PFSK-1 (cell line): ENCODE results near the gene DIMT1.

ENCODE experiments used
- FOXP2 ChIP-seq: optimal IDR thresholded peaks from 2 replicates; pipeline ENCODE3; 2011; ENCODE audit warnings: borderline replicate concordance, control low read depth, inconsistent platforms; ENCODE audit not compliant: insufficient read depth; ENCODE audit errors: extremely low read length, extremely low read depth
- POLR2AphosphoS5 ChIP-seq: IDR thresholded peaks from 2 replicates; pipeline ENCODE4 v1.6.1; 2012; ENCODE audit warnings: low read depth, mild to moderate bottlenecking, control low read depth, low read length, moderate library complexity
- REST ChIP-seq, 2 experiments: IDR thresholded peaks; 2 replicates each; pipeline versions ENCODE4 v1.6.1 to v1.8.0; 2011 to 2012; ENCODE audit warnings: low read depth in 2 of 2, low read length in 2 of 2, control low read depth in 1 of 2, inconsistent platforms in 1 of 2, mild to moderate bottlenecking in 1 of 2, moderate library complexity in 1 of 2; ENCODE audit not compliant: insufficient read depth in 1 of 2
- SIN3A ChIP-seq: IDR thresholded peaks from 2 replicates; pipeline ENCODE4 v1.6.1; 2012; ENCODE audit warnings: mild to moderate bottlenecking, low read length, moderate library complexity, borderline replicate concordance; ENCODE audit not compliant: insufficient read depth
- TAF1 ChIP-seq: IDR thresholded peaks from 2 replicates; pipeline ENCODE4 v1.6.1; 2012; ENCODE audit warnings: low read length, control low read depth, borderline replicate concordance; ENCODE audit not compliant: insufficient read depth

DIMT1 gene

GRCh38 chr5:62412549-62413329 lies 9.0 kb upstream of the DIMT1 start, which contains the start of gene IPO11:
Gene IPO11, plus strand, starts transcription at chr5:62412763. Its CDS starts 24,517 bp downstream, at chr5:62437280.
- TF ChIP-seq POLR2AphosphoS5 (peak; percentile 87), REST (IDR thresholded peaks at IDR 0.05; ENCODE audit: insufficient read depth in 1 of 2, low read depth in 2 of 2, low read length in 2 of 2) (no peak), SIN3A (peak; percentile 73; the same call in 1 of the 2 replicates), FOXP2 (peak; percentile 55), TAF1 (peak; percentile 85; the same call in 1 of the 2 replicates)

- no peak for TF ChIP-seq REST (IDR thresholded peaks at IDR 0.05; ENCODE audit: insufficient read depth in 1 of 2, low read depth in 2 of 2, low read length in 2 of 2)
- TF ChIP-seq POLR2AphosphoS5 = no peak
- TF ChIP-seq FOXP2 = no peak
- TF ChIP-seq SIN3A = no peak
- no peak for TF ChIP-seq TAF1
These were observed 8.3 kb downstream of the DIMT1 start for GRCh38 chr5:62395210-62395950.

- no peak for TF ChIP-seq TAF1
- TF ChIP-seq POLR2AphosphoS5 = no peak
- no peak for TF ChIP-seq FOXP2
- TF ChIP-seq REST (IDR thresholded peaks at IDR 0.05; ENCODE audit: insufficient read depth in 1 of 2, low read depth in 2 of 2, low read length in 2 of 2) = no peak
- no peak for TF ChIP-seq SIN3A
These were observed 16.9 kb downstream of the DIMT1 start for GRCh38 chr5:62386824-62387223.

- no peak for TF ChIP-seq FOXP2
- TF ChIP-seq SIN3A = no peak
- TF ChIP-seq REST (IDR thresholded peaks at IDR 0.05; ENCODE audit: insufficient read depth in 1 of 2, low read depth in 2 of 2, low read length in 2 of 2) = no peak
These were observed 17.8 kb downstream of the DIMT1 start for GRCh38 chr5:62385816-62386400.
